Measurements from ENCODE around the gene WWOX.
A peak's percentile ranks its signal among the peaks of the same experiment; 100 is the strongest.

The WWOX gene

DNA sequence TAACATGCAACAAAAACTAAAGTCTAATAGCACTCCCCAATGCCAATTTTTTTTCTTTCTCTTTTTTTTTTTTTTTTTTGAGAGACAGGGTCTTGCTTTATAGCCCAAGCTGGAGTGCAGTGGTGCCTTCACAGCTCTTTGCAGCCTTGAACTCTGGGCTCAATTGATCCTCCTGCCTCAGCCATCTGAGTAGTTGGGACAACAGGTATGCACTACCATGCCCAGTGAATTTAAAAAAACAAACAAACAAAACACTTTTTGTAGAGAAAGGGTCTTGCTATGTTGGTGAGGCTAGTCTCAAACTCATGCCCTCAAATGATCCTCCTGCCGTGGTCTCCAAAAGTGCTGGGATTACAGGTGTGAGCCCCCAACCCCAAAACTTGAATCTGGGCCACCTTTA, 632.3 kb downstream of the WWOX start:
- no peak for DNase-seq (ENCODE audit: low read depth, low spot score)

- no peak for DNase-seq (ENCODE audit: low read depth, low spot score)
These were observed 633.2 kb downstream of the WWOX start for GRCh38 chr16:78732696-78733095.

DNA sequence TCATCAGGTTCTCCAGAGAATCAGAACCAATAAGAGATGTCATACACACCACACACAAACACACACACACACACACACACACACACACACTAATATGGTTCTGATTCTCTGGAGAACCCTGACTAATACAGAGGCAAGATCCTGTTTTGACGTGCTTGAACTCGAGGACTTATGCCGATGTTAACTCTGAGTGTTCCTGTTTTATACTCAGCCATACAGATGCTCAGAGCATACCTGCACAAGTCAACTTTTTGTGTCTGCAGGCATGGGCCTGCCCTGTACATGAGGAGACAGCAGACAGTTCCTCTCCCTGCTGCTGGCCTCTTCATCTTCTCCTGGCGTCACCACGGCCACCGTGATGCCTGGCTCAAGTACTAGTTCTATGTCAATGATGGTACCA, 635.9 kb downstream of the WWOX start:
- DNase-seq (ENCODE audit: low read depth, low spot score): no peak

DNA sequence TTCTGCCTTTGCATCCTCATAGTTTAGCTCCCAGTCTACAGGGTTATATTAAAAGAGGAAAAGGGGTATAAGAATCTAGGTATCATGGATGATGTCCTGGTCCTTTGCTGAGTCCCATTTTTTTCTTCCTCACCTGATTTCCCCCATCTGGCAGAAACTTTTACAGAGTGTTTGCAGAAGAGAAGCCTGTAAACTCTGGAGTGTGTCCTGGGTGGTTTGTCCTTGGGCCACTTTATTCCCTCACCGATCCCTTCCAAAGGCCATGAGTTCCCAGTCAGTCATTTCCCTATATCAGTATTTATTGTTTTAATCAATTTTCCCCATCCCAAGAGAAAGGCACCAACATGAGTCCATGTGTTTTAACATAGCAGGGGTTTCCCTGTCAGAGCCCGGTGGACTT, 638.2 kb downstream of the WWOX start:
- DNase-seq (ENCODE audit: low read depth, low spot score): no peak

DNA sequence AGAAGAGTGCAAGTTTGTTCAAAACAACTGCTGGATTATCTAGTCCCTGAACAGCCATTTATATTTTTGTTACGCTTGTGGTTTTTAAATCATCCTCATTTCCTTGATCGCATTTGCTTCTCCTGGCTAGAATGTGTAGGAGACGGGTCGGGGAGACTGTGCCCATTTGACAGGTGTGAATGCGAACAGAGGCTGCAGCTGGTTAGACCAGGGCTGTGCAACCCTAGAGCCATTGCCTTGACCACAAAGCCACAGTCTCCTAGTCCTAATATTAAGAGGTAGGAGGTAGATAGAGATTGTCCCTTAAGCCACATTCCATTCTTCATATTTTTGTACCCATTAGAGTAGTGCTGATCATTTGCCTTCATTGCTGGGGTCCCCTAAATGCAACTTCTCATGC, 639.1 kb downstream of the WWOX start:
- DNase-seq (ENCODE audit: low read depth, low spot score): no peak

DNA sequence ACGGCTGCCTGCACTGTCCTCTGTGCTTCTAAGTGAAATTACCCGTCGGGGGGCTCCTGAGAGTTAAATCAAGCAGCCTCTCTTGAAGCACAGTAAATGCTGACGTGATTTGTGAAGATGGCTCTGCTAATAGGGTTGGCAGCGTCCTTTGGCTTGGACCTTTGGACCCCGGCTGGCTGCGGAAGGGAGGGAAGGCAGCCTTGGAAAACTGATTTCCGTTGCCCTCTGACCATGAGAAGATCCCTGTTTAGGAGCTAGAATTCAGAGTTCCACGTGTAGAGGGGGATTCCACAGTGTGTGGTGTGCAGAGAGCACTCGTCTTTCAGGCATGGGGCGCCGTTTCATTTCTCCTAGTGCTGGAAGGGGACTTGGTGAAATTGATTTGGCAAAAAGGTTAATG, 640.8 kb downstream of the WWOX start:
- DNase-seq (ENCODE audit: low read depth, low spot score): no peak

GRCh38 chr16:78742501-78743283, 643.2 kb downstream of the WWOX start:
- DNase-seq (ENCODE audit: low read depth, low spot score): peak; percentile 64

GRCh38 chr16:78743556-78743955, 644.1 kb downstream of the WWOX start:
- DNase-seq (ENCODE audit: low read depth, low spot score): no peak

- no peak for DNase-seq (ENCODE audit: low read depth, low spot score)
These were observed 644.6 kb downstream of the WWOX start for GRCh38 chr16:78744099-78744498.

- no peak for DNase-seq (ENCODE audit: low read depth, low spot score)
These were observed 645.3 kb downstream of the WWOX start for GRCh38 chr16:78744796-78745107.

DNA sequence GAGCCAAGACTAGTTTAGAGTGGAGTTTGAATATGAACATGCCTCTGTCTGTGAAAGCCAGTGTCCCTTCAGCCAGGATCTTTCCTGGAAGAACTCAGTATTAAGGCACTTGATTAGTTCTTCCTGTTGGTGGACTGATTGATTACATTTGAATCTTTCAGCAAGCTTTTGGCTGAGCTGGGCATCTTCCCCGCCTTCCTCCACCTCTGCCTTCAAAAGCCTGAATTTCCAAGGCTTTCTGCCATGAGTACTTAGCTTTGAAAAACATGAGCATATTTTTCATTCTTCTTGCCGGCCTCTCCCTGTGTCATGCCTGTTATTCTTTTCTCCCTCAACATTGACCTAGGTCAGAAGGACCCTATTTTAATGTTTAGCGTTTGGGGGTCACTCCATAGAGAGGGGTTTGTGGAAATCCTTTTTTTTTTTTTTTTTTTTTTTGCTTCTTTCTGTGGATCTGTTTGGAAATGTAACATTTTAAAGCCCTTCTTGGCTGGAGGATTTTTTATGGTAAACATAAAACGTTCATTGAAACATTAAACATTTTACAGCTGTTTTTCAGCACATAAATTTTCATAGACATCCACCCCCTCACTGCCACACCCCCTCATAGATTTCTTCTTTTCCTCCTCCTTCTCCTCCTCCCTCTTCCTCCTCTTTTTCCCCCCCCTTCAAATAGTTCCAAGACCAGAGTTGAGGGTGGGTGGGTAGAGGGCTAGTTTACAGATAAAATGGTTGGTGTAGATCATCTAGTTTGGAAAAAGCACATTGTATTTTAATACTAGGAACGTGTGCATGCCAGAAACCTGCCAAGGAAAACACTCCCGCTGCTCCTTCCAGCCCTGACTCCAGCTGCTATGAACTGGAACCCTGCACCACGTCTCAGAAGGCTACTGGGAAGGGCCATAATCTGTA, 645.9 kb downstream of the WWOX start:
- no peak for DNase-seq (ENCODE audit: low read depth, low spot score)

DNA sequence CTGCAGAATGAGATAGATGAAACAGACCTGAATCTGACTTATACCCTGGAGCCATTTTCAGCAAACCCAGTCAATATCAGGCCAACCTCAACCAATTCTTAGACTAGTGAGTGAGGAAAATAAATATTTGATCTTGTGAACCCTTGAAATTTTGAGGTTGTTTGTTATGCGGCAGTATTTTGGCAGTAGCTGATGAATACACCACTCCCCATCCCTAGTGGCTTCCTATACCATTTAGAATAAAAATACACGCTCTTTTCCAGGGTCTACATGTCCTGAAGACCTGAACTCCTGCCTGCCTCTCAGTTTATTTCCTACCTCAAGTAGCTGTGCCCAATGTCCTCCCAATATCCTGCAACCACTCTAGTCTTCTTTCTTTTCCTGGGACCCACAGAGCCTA, 647.3 kb downstream of the WWOX start:
- no peak for DNase-seq (ENCODE audit: low read depth, low spot score)

DNA sequence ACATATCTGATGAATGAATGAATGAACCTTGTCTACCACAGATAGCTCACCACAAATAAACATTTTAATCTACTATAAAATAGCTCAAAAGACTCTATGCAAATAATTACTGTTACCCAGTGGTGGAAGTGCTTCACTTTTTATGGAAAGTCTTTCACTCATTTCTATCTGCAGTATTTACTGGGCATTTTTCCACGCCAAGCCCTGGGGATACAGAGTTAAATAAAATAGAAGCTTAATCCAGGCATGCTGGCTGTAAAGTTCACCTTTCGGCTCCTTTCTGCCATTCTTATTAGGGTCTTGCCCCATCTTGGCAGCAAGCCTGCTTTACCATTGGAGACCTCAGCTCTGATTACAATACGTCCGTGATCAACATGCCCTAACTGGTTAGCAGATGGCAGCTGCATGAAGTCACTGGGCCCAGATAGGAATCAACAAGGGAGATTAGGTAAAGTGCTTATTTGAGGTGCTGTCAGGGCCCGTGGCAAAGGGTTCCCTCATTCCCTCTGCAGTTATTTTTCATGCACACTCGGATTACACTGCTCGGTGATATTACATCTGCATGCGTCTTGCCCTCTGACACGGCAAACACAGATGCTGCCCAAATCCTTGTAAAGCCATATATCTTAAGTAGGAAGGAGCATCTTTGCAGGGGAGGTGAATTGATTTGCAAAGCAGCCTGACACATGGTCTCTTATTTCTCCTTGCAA, 648.9 kb downstream of the WWOX start:
- no peak for DNase-seq (ENCODE audit: low read depth, low spot score)

DNA sequence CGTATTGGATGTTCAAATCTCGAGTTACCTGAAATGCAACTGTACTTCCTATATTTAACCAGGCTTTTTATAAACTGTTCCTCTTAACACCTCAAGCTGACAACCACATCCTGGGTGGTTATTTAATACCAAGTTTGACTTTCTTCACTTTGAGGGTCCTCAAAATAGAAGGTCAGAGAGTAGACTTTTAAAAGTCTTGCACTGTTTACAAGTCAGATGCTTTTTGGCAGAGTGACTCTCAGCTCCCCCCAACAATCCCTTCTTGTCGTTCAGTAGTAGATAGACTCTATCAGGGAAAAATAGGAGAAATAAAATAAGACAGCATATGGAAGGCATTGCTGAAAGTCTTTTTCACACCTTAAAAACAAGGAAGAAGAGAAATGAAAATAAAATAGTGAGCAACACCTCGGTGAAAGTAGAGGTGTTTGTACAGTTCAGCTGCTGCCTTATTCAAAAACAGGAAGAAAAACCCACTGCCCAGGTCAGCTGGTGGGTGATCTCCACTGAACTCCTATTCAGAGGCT, 650.4 kb downstream of the WWOX start:
- no peak for DNase-seq (ENCODE audit: low read depth, low spot score)

DNA sequence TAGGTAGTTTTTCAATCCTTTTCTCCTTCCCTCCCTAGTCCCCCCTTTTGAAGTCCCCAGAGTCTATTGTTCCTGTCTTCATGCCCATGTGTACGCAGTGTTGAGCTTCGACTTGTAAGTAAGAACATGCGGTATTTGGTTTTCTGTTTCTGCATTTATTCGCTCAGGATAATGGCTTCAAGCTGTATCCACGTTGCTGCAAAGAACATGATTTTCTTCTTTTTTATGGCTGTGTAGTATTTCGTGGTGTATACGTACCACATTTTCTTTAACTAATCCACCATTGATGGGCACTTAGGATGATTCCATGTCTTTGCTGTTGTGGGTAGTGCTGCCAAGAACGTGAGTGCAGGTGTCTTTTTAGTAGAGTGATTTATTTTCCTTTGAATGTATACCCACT, 651.2 kb downstream of the WWOX start:
- no peak for DNase-seq (ENCODE audit: low read depth, low spot score)

DNA sequence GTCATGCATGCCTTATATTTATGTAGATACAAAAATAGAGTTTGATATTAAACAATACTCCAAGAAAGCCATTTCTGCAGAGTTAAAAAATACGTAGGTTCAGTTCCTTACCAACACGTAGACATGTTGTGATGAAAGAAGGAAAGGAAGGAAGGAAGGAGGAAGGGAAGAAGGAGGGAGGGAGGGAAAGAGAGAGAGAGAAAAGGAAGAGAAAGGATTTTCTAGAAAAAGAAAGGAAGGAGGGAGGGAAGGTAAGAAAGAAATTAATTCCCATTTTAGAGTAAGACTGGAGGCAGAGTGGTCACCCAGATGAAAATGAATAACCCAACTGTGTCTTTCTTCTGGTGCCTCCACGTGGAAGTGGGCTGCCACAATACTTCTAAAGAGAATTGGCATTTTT, 652.1 kb downstream of the WWOX start:
- DNase-seq (ENCODE audit: low read depth, low spot score): no peak

DNA sequence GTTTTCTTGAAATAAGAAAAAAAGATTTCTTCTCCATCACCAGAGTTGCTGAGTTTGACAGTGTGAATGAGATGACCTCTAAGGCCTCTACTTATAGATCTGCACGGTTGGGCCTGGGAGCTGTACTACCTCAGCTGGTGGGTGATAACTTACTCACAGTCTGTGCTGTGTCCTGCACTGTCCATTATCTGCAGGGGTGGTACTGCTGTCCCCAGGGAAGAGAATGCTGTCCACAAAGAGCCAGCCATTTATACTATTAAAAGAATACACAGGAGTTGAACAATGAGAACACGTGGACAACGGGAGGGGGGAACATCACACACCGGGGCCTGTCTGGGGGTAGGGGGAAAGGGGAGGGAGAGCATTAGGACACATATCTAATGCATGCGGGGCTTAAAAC, 655.3 kb downstream of the WWOX start:
- no peak for DNase-seq (ENCODE audit: low read depth, low spot score)

GRCh38 chr16:78755751-78756661, 656.6 kb downstream of the WWOX start:
- no peak for DNase-seq (ENCODE audit: low read depth, low spot score)

DNA sequence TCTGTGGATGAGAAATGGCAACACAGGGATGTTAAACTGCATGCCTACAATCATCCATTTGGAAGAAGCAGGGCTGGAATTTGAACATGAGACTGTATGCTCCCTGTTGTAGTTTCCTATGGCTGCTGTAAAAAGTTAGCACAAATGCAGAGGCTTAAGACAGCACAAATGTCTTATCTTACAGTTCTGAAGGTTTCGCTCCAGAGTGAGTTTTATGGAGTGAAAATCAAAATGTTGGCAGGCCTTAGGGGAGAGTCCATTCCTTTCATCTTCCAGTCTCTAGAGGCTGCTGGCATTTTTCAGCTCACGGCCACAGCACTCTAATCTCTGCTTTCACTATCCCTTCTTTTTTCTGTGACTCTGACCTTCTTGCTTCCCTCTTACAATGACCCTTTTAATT, 660.1 kb downstream of the WWOX start:
- DNase-seq (ENCODE audit: low read depth, low spot score): no peak

DNA sequence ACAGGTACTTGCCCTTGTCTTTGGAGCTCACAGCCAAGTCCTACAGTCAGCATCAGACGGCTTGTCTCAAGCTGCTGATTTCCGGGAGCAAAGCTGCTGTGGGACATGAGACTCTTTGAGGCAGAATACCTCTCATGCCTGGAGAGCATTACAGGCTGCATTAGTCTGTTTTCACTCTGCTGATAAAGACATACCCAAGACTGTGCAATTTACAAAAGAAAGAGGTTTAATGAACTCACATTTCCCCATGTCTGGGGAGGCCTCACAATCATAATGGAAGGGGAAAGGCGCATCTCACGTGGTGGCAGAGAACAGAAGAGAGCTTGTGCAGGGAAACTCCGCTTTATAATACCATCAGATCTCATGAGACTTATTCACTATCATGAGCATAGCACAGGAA, 661.2 kb downstream of the WWOX start:
- DNase-seq (ENCODE audit: low read depth, low spot score): no peak

DNA sequence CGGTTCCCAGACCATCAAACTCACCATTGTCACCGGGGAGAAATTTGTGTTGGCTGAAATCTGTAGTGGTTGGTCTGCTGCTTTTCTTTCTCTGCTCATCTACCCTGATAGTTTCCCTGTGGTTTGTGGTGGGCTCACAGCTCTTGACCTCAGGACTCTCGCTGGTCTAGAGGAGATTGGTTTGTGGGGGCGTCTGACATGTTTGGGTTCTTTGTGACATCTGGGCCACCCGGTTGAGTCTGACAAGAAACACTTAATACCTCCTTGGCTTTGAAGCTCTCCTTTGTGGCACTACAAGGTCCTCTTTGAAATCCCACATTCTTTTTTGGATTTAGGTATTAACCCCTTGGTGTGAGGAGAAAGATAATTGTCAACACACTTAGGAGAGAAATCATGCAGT, 662.0 kb downstream of the WWOX start:
- no peak for DNase-seq (ENCODE audit: low read depth, low spot score)
